ENCODE data around the gene DISC1.

Gene DISC1

DNA sequence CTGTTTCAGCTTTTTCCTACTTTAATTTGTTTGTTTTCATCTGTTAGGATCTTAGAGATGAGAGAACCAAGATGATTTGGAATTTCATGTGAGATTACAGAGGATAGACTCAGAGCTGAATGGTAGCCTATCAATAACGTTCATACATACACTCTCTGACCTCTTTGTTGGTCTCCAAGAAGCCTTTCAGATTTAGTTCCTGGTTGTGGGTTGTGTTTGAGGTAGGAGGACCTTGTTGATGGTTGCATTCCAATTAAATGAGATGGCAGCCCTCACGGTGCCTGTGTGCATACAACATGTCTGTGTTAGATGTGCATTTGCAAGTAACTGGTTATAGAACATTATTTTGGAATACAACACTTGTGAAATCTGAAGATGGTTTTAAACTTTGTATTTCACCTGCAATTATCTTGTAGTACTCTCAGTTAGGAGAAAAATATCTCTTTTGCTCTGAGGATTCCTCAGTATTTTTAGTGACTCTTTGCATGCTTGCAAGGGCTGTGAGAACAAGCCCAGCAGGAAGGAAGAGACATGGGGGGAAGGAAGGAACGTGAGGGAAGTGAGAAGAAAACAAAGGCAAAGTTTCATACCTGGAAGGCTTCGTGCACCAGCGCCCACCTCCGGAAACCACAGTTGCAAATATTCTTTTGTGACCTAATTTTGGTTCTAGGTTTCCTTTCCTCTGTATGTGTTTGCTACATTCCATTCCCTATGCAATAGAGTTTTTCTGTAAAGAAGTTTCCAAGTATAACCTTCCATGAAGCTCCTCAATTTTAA, 291.8 kb downstream of the DISC1 start:
- no peak for DNase-seq

DNA sequence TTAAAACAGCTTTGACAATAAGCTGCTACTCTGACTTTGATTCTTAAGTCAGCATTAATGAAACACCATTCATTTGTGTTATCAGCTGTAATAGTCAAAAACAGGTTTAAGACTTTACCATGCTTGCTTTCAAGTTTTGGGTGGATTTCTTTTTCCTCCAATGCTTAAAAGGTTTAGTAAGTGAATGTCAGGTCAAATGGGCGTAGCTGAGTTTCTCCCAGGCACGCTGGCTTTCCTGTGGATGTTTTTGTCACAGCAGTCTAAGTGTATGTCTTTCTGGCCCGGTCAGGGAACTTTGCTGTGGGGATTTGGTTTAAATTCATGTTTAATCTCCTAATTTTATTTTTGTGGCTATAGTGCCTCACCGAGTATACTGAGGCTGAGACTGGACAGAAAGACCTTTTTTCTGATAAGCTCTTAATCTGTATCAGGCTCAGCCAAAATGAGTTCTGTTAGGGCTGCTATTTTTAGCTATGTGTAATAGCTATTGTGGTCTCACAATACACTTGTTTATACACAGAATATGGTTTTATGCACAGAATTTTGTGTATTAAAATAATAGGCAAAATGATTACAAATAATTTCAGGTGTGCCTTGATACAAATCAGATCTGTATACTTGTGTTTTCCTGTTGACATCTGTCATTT, 292.8 kb downstream of the DISC1 start:
- DNase-seq, result no peak

DNA sequence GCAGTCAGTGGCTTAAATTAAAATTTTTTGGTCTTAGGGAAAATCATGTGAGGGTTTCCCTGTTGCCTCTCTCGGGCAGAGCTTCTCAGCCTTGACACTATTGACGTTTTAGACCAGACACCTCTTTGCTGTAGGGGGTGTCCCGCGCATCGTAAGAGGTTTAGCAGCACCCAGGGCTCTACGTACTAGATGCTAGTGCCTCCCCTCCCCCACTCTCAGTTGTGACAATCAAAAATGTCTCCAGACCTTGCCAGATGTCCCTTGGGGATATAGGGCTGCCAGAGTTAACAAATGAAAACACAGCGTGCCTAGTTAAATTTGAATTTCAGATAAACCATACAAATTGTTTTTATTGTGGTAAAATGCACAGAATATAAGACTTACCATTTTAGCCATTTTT, 293.3 kb downstream of the DISC1 start:
- no peak for DNase-seq

DNA sequence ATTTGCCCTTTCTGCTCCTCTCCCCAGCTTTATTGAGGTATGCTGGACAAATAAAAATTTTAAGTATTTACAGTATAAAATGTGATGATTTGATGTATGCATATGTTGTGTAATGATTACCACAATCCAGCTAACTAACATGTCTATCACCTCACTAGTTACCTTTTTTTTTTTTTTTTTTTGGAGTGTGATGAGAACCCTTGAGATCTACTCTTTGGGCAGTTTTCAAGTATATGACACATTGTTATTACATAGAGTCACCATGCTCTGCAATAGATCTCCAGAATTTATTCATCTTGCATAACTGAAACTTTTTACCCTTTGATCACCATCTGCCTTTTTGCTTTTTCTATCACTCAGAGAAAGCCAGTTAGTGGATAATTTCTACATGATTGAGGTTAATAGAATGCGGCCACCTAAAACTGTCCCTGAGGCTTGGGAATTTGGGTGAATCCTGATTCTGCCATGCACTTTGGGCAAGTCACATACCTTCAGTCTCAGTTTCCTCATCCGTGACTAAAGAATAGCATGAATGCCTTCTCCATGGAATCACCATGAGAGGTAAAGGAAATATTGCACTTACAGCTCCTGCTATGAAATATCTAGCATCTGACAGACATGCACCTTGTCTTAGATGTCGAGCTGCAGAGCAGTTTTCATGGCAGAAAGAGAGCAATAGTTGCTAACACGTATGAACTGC, 295.2 kb downstream of the DISC1 start:
- no peak for DNase-seq

DNA sequence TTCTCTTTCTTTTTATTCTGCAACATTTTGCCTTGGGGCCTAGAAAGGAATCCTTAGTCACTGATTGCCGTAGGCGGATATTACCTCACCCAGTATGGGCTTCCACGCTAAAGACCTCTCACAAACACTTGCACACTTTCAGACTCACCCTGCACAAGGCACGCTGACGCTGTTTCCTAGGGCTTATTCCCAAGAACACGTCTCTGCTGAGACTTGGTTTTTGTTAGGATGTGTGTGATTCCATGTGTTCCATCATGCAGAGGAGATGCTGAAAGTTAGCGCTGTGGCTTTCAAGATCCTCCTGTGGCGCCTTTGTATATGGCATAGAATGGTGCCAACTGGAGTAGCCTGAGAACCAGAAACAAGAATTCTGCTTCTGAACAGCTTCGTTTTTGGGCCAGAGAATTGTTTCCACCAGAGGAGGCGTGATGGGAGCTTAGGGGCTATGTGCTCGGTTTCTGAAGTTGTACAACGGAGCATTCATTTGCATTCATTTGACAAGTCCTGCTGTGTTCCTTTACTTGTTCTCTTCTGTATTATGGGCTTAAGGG, 297.0 kb downstream of the DISC1 start:
- DNase-seq, result no peak

DNA sequence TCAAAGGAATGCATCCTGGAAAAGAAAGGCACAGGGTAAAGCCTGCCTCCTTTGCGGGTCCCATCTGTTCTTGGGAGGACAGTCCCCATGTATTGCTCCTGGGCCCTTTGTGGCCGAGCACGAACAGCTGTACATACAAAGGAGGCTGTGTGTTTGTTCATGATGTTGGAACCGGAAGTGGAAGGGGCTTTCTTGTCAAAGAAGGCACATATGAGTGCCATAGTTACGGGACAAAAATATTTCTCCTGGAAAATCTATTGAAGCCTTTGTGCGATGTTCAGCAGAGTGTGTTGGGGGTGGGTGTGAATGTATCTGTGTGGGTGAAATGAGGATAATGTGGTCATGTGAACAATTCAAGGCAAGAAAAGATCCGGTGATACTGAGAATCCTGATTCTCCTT, 297.6 kb downstream of the DISC1 start:
- no peak for DNase-seq

DNA sequence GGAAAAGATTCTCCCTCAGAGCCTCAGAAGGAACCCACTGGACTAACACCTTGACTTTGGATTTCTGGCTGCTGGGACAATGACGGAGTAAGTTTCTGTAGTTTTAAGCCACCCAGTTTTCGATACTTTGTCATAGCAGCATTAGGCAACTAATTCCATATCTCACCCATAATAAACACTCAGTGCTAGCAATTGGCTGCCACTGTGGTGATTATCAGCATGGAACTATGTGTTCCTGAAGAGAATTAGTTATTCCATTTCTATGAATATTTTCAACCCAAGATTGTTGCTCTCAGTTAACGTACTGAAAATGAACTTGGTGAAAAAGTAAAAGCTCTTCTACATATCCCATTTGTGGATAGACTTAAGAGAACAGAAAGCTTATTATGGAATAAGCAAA, 299.3 kb downstream of the DISC1 start:
- no peak for DNase-seq

DNA sequence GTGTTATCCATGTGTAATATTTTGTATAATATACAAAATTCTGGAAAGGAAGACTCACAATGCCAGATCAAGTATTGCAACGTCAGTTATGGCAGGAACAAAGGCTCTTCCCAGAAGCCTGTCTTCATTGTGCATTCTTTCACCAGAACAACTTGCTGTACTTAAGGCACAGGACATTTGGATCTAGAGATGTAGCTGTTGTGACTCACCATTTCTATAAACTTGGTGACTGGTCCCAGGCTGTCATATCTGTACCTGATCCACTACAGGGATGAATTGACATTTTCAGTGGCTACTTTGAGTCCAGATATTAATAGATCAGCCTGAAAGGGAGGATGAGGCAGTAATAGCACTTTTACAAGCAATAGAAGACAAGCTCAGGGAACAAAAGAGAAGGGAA, 299.8 kb downstream of the DISC1 start:
- DNase-seq, result no peak

DNA sequence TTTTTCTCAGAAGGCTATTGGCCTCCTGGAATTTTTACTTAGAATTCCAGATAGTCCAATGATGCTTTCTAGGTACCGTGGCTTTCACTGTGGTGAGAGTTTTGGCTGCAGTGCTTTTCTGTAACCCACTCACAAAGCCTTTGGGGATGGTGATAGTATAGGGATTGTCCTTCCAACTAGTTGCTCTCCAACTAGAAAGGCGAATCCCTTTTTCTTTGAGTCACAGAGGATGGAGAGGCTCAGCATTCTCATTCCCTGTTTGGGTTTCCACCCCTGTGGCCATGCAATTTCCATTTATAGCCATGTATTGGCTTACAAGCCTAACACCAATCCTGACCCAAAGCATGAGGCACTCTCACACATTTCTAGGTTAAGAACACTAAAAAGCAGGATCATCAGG, 300.3 kb downstream of the DISC1 start:
- no peak for DNase-seq

DNA sequence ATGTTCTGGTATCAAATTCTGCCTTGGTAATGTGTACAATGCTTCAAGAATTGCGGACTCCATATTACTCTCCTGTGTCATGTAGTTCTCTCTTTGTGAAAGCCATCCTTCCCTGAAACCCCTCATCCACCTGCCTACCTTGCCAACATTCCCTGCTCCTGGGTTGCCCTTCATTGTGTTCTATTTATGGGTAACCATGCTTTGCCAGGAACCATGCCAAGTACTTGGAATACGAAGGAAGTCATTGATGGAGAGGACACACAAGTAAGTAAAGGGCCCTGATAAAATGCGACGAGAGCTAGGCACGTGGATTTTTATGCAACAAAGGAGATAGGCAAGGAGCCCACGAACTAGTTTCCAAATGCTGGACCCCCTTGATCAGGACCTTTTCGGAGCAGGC, 300.8 kb downstream of the DISC1 start:
- DNase-seq, result no peak

DNA sequence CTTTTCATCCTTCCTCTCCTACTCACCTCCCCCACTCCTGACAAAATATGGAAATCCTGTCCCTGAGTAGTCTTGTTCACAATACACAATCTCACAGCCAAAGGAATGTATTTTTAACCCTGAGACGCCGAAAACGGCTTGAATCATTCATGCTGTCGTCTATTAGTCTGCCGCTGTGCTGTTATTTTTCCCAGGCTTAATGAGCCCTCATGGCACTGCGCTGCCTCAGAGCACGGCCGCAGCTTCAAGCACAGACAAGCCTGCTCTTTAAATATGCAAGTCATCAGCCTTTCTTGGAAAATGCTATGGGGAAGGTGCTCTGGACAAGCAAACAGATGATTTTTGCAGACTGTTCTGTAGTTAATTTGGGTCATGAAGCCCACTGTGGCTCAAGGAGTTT, 302.7 kb downstream of the DISC1 start:
- DNase-seq, result no peak

DNA sequence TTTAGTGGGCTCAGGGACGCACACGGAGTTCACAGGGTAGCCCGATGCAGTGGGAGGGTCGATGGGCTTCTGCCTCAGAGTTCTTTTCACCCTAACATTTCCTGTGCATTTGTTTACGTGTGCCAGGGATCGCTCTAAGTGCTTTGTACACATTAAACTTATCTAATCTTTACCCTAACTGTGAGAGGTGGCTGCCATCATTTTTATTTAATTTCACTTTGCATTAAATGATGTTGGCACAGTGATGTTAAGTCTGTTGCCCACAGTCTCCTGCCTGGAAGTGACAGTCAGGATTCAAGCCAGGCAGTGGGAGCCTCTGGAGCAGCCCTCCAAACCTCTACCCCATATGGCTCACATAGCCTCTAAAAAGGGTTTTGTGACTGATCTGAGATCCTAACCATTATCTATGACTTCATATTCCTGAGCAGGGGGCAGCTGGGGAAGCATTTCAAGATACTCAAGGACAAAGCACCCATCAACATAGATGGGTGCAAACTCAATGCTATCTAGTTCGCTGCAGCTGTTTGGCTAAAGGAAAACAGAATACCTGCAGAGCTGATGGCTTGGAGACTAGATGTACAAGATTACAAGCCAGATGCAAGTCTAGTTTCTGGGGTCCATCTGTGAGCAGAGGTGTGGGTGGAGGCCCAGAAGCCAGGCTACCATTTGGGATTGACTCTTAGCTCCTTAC, 303.8 kb downstream of the DISC1 start:
- no peak for DNase-seq

DNA sequence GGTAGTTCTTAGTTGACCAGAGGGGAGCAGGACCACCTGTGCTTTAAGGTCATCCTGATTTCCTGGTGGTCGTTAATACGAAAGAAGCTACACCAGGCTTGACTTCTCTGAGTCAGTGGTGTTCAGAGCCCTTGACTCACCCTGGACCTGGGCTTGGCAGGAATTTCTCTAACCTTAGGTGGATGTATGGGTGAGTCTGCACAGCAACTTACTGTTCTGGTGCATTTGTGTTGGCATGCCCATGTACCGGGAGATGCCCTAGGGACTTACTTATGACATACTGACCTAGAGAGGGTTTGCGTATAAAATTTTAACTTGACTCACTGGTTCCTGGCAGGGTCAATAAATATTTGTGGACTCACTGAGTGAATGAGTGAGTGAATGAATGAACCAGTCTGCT, 304.6 kb downstream of the DISC1 start:
- no peak for DNase-seq

DNA sequence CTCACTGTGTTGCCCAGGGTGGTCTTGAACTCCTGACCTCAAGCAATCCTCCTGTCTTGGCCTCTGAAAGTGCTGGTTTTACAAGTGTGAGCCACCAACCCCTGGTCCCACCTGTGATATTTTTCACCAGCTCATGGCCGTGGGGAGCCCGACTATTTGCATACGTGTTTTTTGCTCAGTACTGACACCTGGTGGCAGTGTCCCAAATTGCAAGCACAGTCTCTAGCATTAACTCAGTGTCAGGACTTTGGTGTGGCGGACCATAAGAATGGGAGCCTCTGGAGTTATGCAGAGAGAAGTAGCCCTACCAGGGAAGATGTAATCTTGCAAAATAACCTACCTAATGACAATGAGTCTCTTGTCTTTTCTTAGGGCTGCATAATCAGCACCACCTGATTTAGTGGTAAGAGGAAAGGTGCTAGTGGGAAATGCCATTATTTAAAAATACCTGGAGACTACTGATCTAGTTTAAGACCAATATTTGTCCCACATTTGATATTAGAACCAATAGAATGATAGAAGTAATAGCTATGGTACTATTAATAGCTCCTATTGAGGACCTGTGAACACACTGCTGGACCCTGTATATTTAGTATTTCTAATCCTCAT, 305.4 kb downstream of the DISC1 start:
- DNase-seq, result peak; percentile 85

DNA sequence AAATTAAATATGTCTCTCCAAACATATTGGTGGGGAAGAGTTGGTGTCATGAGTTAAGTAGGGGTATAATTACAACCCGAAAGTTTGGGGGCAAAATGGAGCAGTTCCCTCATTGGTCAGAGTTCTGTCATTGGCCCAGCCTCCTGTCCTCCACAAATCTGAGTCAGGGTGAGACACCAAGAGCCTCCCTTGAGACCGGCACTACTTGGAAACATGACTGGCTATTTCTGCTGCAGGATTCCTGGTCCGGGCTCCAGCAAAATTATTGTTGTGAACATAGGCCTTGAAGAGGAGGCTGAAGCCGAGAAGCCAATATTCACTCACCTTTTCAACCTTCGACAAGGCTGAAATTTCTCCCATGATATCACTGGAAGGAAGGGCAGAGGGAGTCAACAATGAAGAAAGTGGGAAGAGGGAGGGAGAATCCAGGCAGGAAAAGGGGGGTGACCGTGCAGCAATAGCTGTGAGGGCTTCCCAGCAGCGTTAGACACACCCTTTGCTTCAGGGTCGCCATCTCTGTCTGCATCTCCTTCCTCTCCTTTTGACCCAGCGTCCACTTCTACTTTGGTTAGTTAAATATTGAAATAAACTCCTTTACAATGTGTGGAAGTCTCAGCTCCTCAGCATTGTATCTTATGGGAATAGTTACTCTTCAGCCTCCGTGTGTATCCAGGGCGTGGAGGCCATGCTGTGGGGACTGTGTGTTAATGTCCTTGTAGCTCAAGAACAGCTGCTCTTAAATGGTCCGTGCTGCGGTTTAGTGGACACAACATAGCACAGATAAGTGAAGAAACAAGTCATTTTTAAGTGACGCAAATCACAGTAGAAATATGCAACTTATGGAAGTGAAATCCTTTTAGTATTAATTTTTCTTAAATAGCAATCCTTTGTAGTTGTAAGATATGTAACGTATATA, 307.4 kb downstream of the DISC1 start:
- DNase-seq, result no peak

DNA sequence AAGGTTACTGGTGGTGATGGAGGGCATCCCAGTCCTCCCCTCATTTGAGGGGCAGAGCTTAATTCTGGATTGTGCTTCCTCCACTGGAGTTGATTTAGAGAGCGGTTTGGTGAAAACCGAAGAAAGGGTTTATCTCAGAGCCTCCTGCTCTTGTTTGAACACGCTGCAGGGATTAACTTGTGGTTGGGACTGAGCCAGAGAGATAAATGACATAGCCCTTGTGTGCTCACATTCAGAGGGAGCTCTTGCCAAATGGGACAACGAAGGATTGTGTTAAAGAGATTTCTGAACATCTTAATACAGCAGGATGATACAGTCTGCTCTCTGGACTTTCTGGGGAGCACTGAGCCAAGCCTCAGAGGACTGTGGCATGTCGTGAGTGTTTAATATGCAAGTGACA, 308.2 kb downstream of the DISC1 start:
- no peak for DNase-seq

DNA sequence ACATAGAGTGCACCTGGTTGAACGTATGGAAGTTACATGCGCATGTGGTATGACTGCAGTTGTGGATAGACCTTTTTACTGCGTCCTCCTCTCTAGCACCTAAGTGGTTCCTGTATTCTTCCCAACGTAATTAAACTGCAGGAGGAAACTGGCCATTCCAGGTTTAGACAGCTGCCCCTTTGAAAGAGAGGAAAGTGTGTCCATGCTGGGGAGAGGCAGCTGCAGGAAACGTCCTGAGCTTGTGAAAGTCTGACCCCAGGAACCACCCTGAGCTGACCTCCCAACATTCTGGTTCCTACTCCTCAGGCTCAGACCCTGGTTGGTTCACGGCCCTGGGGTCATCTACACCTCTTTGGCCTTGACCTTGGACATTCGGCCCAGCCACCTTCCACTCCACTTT, 309.3 kb downstream of the DISC1 start:
- DNase-seq, result no peak

DNA sequence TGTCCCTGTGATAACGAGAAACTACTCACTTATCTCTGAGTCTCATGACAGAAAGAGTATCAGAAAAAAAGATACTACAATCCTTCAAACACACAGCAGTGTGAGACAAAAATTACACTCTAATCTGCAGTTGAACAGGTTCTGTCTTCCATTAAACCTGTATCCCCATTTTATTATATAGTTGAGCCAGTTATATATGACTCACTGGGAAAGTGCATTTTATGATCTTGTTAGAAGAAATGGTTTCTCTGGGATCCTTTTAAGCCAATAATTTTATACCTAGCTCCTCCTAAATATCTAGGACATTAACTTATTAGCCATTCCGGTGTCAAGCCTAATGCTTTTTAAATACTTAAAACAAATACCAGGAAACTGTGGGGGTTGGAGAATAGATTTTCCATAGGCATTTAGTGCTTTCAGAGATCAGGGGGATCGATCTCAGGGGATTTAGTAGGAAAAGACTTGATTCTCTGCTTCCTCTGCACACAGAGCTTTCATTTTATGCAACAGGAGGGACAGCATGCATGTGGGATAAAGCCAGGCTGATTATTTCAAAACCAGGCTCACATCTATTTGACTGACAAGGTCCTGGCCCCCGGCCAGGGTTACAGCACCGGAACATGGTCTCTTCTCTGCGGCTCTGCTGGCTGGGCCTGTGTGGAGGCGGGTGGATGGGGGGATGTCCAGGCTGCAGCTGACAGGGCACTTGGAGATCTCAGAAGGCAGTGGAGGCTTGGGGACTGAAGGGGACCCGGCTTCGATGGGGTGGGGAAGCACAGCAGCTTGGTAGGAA, 310.6 kb downstream of the DISC1 start:
- no peak for DNase-seq

DNA sequence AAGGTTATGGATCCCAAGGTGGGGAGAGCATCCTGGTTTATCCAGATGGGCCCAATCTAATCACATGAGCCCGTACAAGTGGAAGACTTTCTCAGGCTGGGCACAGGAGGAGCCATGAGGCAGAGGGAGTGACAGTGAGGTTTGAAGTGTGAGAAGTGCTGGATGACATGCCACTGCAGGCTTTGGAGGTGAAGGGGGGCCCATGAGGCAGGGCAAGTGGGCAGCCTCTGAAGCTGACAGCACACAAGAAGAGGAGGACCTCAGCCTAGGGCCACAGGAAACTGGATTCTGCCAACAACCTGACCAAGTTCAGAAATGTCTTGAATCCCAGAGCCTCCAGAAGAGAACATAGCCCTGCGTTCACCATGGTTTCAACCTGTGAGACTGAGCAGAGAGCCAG, 311.6 kb downstream of the DISC1 start:
- DNase-seq, result no peak

DNA sequence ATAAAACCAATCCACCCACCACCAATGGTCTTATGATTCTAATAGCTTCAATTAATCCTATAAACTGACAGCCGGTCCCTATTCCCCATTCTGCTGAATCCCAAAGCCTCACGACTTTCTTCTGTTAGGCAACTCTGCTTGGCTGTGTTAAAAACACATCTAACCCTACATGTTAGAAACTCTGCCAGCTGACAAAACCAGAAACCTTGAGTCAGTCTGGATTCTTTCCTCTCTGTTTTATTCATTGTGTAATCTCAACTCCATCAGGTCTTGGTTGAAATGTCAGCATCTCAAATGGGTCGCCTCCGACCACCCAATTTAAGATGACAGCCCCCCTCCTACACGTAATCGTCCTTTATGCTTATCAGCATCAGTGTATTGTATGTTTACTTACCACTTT, 312.1 kb downstream of the DISC1 start:
- DNase-seq, result no peak

DNA sequence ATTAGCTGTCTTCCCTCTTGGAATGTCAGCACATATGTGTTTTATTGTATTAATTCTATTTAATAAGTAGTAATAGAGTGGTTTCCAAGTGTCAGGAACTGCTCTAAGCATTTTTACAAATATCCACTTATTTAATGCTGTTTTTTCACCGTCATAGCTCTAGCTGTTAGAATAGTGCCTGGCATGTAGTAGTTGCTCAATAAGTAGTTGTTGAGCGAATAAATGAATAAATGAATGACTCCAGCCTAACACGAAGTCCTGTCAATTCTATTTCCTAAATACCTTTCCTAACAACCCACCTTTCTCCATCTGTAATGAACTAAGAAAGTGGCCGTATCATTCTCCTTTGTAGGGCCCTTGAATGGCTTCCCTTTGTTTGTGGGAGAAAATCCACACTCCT, 312.5 kb downstream of the DISC1 start:
- DNase-seq, result no peak
